ENCODE data around the gene DNAH5.

Gene DNAH5

GRCh38 chr5:13919786-13920185, 24.7 kb downstream of the DNAH5 start:
- no peak overlapping the region for H3K4me3 ChIP-seq (ENCODE audit: low read depth, low read length)
- H3K9me3 ChIP-seq = no peaks in the 10 kb centered on the region
- no peaks in the 10 kb centered on the region for H3K36me3 ChIP-seq
- no peak for DNase-seq
- H3K27me3 ChIP-seq = no peaks in the 10 kb centered on the region
- H3K4me1 ChIP-seq = no peaks in the 10 kb centered on the region
- no peak for TF ChIP-seq CTCF (IDR thresholded peaks at IDR 0.05; ENCODE audit: low read depth, low read length)

DNA sequence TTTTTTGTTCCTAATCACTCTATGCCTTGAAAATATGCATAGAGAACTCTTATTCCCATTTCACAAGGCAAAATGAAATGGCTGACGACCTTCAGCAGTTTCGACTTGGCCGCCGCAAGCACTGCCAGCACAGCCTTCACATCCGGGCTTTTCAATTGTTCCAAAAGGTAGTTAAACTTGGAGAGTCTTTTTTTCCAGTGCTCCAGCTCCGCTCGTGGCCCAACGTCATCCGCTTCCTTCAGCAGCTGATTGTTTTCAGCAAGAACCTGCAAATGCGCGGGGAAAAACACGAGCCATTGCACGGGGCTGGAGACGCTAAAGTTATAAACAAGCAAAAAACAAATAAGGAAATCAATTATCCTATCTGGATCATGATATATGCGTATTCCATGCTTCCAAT, 25.4 kb downstream of the DNAH5 start:
- TF ChIP-seq CTCF (IDR thresholded peaks at IDR 0.05; ENCODE audit: low read depth, low read length) = no peak
- no peak overlapping the region for H3K4me3 ChIP-seq (ENCODE audit: low read depth, low read length)

GRCh38 chr5:13917061-13917460, 27.4 kb downstream of the DNAH5 start:
- H3K4me3 ChIP-seq (ENCODE audit: low read depth, low read length) = no peak overlapping the region
- DNase-seq = no peak
- H3K9me3 ChIP-seq = no peaks in the 10 kb centered on the region
- no peak for TF ChIP-seq CTCF (IDR thresholded peaks at IDR 0.05; ENCODE audit: low read depth, low read length)
- H3K36me3 ChIP-seq = no peaks in the 10 kb centered on the region
- no peaks in the 10 kb centered on the region for H3K4me1 ChIP-seq
- H3K27me3 ChIP-seq = no peaks in the 10 kb centered on the region

More for the DNA sequence above, 25.4 kb downstream of the DNAH5 start:
- Histone ChIP-seq H3K9me3 (no peaks in the 10 kb centered on the region), H3K36me3 (no peaks in the 10 kb centered on the region), H3K4me1 (no peaks in the 10 kb centered on the region), H3K27me3 (no peaks in the 10 kb centered on the region)
- no peak for DNase-seq

DNA sequence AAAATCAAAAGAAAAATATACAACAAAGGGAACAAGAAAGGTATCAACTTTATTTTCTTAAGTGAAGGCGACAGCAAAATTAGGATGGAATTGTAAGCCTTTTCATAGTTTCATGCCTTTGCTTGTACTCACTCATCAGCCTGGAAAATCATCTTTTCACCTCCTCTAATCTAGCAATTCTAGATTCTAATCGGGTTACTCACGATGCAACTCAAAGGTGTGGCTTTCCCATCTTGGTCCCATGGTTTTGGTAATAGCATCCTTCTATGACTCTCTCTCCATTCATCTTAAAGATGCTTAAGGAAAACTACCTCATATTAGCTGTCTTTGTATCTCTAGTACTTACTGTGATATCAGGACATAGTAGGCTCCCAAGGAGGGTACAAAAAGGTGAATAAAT, 30.5 kb downstream of the DNAH5 start:
- Histone ChIP-seq H3K9me3 (no peaks in the 10 kb centered on the region), H3K4me3 (ENCODE audit: low read depth, low read length) (no peak overlapping the region), H3K4me1 (no peaks in the 10 kb centered on the region), H3K27me3 (no peaks in the 10 kb centered on the region), H3K36me3 (no peaks in the 10 kb centered on the region)
- no peak for TF ChIP-seq CTCF (IDR thresholded peaks at IDR 0.05; ENCODE audit: low read depth, low read length)
- DNase-seq = no peak

DNA sequence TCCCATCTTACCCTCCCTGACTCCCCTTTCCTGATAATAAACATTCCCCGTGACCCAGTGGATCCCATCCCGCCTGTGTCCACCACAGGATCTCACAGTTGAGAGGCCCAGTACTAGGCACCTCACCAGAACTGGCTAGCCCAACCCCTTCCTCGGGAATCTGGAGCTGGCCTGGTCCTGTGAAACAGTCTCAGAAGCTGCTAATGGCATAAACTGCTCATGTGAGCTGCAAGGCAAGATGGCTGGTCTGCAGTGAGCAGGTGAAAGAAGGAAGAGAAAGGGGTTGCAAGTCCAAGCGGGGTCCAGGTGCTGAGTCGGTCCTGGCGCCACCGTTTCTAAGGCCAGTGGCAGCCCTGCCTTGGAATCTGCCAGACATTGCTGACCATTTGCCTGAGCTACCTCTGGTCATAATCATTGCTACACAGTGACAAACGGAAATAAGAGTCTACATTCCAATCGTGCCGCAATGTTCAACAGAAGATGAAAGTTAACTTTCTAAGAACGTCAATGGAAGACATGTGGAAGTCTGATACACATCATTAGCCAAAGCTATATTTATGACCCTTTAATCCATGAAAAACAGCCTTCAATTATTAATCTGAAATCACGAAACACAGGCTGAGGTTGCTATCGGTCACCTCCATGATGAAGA, 33.7 kb downstream of the DNAH5 start:
- TF ChIP-seq CTCF (IDR thresholded peaks at IDR 0.05; ENCODE audit: low read depth, low read length) = no peak
- H3K9me3 ChIP-seq = no peaks in the 10 kb centered on the region
- H3K4me3 ChIP-seq (ENCODE audit: low read depth, low read length) = no peak overlapping the region
- no peaks in the 10 kb centered on the region for H3K36me3 ChIP-seq
- no peak for DNase-seq
- H3K27me3 ChIP-seq = no peaks in the 10 kb centered on the region
- H3K4me1 ChIP-seq = no peaks in the 10 kb centered on the region; the same call in 1 of the 2 replicates

DNA sequence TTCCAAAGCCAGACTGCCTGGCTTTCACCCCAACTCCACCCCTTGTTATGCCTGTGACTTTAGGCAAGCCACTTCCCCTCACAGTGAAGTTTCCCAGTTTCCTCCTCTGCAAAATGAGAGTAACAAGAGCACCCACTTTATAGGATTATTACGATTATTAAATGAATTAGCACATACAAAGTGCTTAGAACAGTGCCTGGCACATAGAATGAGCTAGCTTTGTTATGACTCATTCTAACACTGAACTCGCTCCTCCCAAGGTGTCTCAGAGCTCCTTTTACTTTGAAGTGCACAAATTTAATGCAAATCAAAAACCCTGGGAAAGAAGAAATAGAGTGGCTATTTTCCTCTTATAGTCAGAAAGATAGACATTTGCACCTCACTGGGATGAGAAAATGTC, 34.3 kb downstream of the DNAH5 start:
- Histone ChIP-seq H3K27me3 (no peaks in the 10 kb centered on the region), H3K36me3 (no peaks in the 10 kb centered on the region), H3K4me1 (no peaks in the 10 kb centered on the region; the same call in 1 of the 2 replicates), H3K9me3 (no peaks in the 10 kb centered on the region), H3K4me3 (ENCODE audit: low read depth, low read length) (no peak overlapping the region)
- no peak for TF ChIP-seq CTCF (IDR thresholded peaks at IDR 0.05; ENCODE audit: low read depth, low read length)
- no peak for DNase-seq

Data from BE2C (cell line).